HepG2 (cell line): Measurements from ENCODE around the gene DCP2. TPM values are rescaled to one million over a fixed set of nuclear protein-coding genes. Genes with fewer than 3 reads are reported as not detected.

Source experiments
- MAX ChIP-seq: IDR thresholded peaks from 2 replicates; pipeline ENCODE4 v1.6.1; 2012; ENCODE audit warnings: inconsistent platforms
- ZFYVE20 ChIP-seq: sonication (generic); formaldehyde crosslinking; IDR thresholded peaks from 2 replicates; pipeline ENCODE4 v1.8.0; 2023; ENCODE audit warnings: low read depth, mild to moderate bottlenecking, moderate library complexity, missing genetic modification reagents, borderline replicate concordance
- ZNF407 ChIP-seq: sonication (generic); formaldehyde crosslinking; IDR thresholded peaks from one replicate; pipeline ENCODE4 v1.5.1; 2020; ENCODE audit warnings: mild to moderate bottlenecking, missing genetic modification reagents; ENCODE audit errors: not compliant biosample characterization
- ZNF646 ChIP-seq: sonication (generic); formaldehyde crosslinking; IDR thresholded peaks from 2 replicates; pipeline ENCODE4 v1.9.0; 2021; ENCODE audit warnings: mild to moderate bottlenecking, missing genetic modification reagents
- polyA plus RNA-seq, 8 experiments: library from polyadenylated mRNA; depleted of rRNA in 3 of 8; stranded (reverse) in 7 of 8; unstranded in 1 of 8; fragments of >200 nt; fragmentation: Illumina TruSeq in 4 of 8; extraction: Trizol in 4 of 8; gene quantifications; 2 replicates each; pipeline versions ENCODE4 v1.2.1 to v1.2.3, GENCODE V29; 2011 to 2016; ENCODE audit warnings: low read depth in 4 of 8, missing spikeins in 1 of 8, mixed read lengths in 1 of 8; ENCODE audit not compliant: insufficient read depth in 1 of 8
- total RNA-seq, 5 experiments: library from RNA; depleted of rRNA; stranded (reverse); fragments of >200 nt; fragmentation: Illumina TruSeq; extraction: Trizol; gene quantifications; 2 replicates each; pipeline ENCODE4 v1.2.3, GENCODE V29; 2016; ENCODE audit warnings: low read depth in 1 of 5
- TF ChIP-seq, protein P1 (sequence below), 2 experiments: sonication (generic) in 1 of 2; formaldehyde crosslinking in 1 of 2; IDR thresholded peaks; 2 replicates each; pipeline versions ENCODE4 v1.4.0 to v1.6.1; 2016 to 2020; ENCODE audit warnings: borderline replicate concordance in 1 of 2, low read depth in 1 of 2, mild to moderate bottlenecking in 1 of 2, missing genetic modification reagents in 1 of 2

The DCP2 gene
- total and polyA plus RNA-seq, 2 of the 13 experiments (the other 11 are each of a cell fraction or from before 2014, with no cell fraction given), result 16.2 to 63.4 TPM

DNA sequence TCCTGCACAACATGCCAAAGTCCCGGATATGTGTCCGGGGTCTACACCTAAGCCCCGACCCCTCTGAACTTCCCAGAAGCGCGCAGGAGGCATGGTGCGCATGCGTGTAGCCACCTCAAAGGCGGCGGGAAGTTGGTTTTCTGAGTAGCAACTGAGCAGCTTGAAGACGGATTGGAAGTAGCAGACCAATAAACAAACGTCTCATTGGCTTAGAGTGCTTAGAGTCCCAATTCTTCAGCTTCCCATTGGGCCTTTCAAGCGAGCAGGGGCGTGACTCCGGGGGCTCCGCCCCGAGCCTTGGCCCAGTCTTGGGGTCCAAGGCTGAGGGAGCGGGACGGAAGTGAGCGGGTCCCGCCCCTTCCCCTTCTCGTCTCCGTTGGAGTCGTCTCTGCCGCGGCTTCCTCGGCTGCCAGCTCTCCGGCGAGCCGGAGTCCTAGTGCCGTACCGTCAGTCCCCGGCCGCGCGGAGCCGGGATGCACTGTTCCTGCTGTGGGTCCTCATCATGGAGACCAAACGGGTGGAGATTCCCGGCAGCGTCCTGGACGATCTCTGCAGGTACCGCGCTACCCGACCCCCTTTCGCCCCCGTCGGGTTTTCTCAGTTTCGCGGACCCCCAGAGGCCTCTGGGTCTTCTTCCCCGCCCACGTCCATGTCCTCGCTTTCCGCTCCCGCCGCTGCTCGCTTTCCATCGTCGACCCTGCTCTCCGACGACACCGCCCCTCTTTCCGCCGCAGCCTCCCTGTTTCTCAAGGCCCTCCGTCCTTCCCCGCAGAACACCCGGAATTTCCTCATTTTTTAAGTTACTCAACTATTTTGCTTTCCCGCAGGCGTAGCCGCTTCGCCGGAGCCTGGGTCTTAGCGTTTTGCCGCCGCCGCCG lies at the start of gene DCP2 (continued):
- TF ChIP-seq ZNF407 (peak; percentile 80), MAX (peak; percentile 86), ZFYVE20 (CRISPR knock-in tag) (0 out of 2 replicates have a peak, but pooled peaks have one; percentile 59), ZNF646 (CRISPR knock-in tag) (no peak)
- TF ChIP-seq, protein P1, sequence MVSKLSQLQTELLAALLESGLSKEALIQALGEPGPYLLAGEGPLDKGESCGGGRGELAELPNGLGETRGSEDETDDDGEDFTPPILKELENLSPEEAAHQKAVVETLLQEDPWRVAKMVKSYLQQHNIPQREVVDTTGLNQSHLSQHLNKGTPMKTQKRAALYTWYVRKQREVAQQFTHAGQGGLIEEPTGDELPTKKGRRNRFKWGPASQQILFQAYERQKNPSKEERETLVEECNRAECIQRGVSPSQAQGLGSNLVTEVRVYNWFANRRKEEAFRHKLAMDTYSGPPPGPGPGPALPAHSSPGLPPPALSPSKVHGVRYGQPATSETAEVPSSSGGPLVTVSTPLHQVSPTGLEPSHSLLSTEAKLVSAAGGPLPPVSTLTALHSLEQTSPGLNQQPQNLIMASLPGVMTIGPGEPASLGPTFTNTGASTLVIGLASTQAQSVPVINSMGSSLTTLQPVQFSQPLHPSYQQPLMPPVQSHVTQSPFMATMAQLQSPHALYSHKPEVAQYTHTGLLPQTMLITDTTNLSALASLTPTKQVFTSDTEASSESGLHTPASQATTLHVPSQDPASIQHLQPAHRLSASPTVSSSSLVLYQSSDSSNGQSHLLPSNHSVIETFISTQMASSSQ (IDR thresholded peaks at IDR 0.05; ENCODE audit: low read depth), result no peak
- TF ChIP-seq, protein P1 (CRISPR knock-in tag; IDR thresholded peaks at IDR 0.05; ENCODE audit: borderline replicate concordance), result peak; percentile 63
